Measurements from ENCODE around the gene PATJ.
"Not testable (repeated sequence)": the region's sequence is repeated elsewhere in the genome, so short reads cannot be mapped to it uniquely, and the experiment has no call there.

PATJ gene

DNA sequence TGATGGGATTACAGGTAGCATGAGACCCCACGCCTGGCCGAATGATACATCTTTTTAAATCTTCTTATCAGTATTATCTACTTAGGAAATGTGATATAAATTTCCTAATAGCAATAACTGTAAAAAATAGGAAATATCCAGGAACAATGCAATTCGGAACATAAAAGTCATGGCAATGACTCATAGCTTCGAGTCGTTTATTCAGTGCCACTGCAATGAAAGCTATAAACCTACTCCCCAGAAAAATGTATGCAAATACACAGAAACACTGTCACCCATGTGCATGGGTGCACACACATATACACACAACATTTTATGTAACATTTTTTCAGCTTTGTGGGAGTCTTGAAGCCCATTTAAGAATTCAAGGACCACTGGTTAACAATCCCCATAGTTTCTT lies 194.6 kb downstream of the PATJ start:
- no peak overlapping the region for H3K4me3 ChIP-seq (ENCODE audit: control insufficient read depth, low read depth, low read length)
- no peak for TF ChIP-seq CTCF (IDR thresholded peaks at IDR 0.05; ENCODE audit: control insufficient read depth, insufficient read depth, low read depth, low read length, missing control alignments)
- no peak for DNase-seq (ENCODE audit: low read depth)

DNA sequence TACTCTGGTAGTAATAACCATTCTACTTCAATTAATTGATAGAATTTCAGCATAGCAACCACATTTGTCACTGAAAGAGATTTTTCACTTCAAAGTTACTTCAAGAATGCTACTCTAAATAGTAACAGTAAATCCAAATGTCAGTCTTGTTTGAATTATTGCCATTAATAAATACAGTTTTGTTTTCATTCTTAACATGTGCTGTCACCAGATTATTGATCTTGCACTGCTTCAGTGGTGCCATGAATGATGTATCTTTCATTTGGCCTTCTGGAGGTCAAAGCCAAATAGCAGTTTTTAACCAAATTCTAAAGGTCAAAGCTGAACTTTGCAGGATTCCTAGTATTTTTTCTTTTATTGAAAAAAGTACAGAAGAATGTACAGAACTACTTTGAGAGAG lies 199.5 kb downstream of the PATJ start:
- no peak for DNase-seq (ENCODE audit: low read depth)
- no peak overlapping the region for H3K4me3 ChIP-seq (ENCODE audit: control insufficient read depth, low read depth, low read length)
- no peak for TF ChIP-seq CTCF (IDR thresholded peaks at IDR 0.05; ENCODE audit: control insufficient read depth, insufficient read depth, low read depth, low read length, missing control alignments)

DNA sequence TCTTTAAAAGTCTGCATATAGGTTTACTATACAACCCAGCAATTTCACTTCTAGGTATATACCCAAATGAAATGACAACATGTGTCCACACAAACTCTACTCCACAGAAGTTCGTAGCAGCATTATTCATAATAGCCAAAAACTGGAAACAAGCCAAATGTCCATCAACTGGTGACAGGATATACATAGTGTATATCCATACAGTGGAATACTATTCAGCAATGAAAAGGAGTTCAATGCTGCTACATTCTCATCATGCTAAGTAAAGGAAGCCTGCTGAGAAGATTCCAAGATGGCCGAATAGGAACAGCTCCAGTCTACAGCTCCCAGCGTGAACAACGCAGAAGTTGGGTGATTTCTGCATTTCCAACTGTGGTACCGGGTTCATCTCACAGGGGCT lies 200.6 kb downstream of the PATJ start:
- DNase-seq (ENCODE audit: low read depth), result no peak
- TF ChIP-seq CTCF (IDR thresholded peaks at IDR 0.05; ENCODE audit: control insufficient read depth, insufficient read depth, low read depth, low read length, missing control alignments), result no peak
- H3K4me3 ChIP-seq (ENCODE audit: control insufficient read depth, low read depth, low read length), result no peak overlapping the region

GRCh38 chr1:61948685-61949084 lies 206.4 kb downstream of the PATJ start:
- DNase-seq (ENCODE audit: low read depth); H3K4me3 ChIP-seq (ENCODE audit: control insufficient read depth, low read depth, low read length): not testable (repeated sequence)

DNA sequence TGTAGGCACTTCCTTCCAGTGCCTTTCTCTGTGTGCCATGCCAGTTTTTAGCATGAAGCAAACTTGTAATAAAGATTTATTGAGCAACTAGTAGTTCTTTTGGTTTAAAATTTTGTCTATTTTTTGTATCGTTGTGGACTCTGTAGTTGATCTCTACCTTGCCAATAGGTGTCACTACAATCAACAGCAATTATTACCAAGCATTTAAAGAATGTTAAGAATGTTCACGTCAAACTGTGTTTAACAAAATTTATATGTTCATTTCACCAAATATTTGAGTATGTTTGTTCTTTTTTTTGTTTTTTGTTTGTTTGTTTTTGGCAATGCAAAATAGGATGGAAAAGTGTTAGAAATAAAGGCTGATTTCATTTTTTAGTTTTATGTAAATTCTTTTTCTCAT lies 208.1 kb downstream of the PATJ start:
- TF ChIP-seq CTCF (IDR thresholded peaks at IDR 0.05; ENCODE audit: control insufficient read depth, insufficient read depth, low read depth, low read length, missing control alignments), result no peak
- no peak for DNase-seq (ENCODE audit: low read depth)
- no peak overlapping the region for H3K4me3 ChIP-seq (ENCODE audit: control insufficient read depth, low read depth, low read length)

DNA sequence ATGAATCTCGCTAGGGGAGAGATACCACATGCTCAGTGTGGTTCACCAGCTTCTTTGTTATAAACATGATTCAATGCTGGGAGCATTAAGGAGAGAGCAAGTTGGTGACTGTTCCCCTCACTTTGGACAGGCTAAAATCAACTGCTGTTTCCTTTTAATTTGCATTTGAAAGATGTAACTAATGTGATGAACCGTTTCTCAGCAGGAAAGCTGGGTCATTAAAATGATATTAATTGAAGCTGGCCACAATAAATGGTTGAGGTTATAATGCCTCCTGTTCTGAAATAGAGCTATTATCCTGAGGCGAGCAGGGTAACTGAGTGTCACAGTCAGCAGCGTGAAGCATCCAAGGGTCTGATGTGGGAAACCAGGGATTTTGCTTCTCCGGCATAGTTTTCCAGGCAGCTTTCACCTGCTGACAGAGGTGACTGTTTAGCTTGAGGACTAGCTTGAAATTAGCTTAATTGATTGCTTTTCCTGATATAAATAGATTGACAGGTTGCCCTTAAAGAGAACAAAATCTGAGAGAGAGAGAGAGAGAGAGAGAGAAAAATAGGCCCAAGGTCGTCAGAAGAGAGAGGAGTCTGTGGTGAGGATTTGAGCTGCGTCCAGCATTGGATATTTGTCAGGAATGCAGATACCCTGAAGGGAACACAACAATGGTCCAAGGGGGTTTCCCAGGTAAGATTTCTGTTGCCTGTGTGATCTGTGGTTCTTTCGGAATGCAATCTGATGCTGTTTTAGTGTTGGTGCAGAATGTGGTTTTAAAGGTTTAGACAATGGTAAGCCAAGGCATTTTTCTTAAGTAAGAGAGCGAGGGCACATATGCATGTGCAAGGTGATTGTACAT lies 209.7 kb downstream of the PATJ start:
- peak; percentile 13 for DNase-seq (ENCODE audit: low read depth)
- TF ChIP-seq CTCF (IDR thresholded peaks at IDR 0.05; ENCODE audit: control insufficient read depth, insufficient read depth, low read depth, low read length, missing control alignments), result no peak
- no peak overlapping the region for H3K4me3 ChIP-seq (ENCODE audit: control insufficient read depth, low read depth, low read length)

DNA sequence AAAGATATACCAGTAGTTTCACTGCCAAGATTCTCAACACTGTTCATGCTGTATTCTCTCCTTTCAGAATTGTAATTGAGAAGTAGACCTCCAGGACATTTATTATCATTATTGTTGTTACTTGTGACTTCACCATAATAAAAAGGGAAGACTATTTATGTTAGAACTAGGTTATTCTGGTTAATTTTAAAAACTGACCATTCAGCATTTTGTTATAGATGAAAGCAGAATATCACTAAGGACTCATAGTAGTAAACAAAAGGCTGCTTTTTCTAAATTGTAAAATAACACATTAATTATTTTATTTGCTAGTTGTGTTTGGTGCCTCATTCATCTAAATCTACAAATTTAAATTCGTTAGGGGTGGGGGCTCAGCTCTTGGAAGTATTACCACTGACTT lies 210.4 kb downstream of the PATJ start:
- no peak overlapping the region for H3K4me3 ChIP-seq (ENCODE audit: control insufficient read depth, low read depth, low read length)
- no peak for DNase-seq (ENCODE audit: low read depth)
- no peak for TF ChIP-seq CTCF (IDR thresholded peaks at IDR 0.05; ENCODE audit: control insufficient read depth, insufficient read depth, low read depth, low read length, missing control alignments)
